Endothelial cell of umbilical vein (primary cell): ENCODE measurements around the gene RAB6B. TPM values are rescaled to one million over a fixed set of nuclear protein-coding genes. Genes with fewer than 3 reads are reported as not detected.

ENCODE experiments used
- BruUV-seq: library from RNA; stranded (reverse); fragments of 400-500 nt; replicated peaks from 2 replicates; lab custom pipeline; 2021; lab: Mats Ljungman, UMichigan
- CTCF ChIA-PET: fragments of 300-600, 350-600 bp; sonication (Branson Sonifier 250); formaldehyde crosslinking; loops from one replicate; lab custom pipeline; 2021; ENCODE audit warnings: antibody characterized with exemption, inconsistent platforms; lab: Charles Lee
- POLR2A ChIA-PET: fragments of 300-600, 350-600 bp; sonication (Branson Sonifier 250); formaldehyde crosslinking; loops from one replicate; lab custom pipeline; 2021; ENCODE audit warnings: antibody characterized with exemption, inconsistent platforms; lab: Charles Lee
- DNase-seq: peaks from one replicate; pipeline ENCODE4 v3.0.0-alpha.2; 2011; ENCODE audit warnings: low read depth, low spot score
- FAIRE-seq: peaks from 2 replicates; lab custom pipeline; 2011; peaks lifted over from hg19 to GRCh38; lab: Jason Lieb, UNC
- H2AFZ ChIP-seq: 2 replicates; pipeline ENCODE4 v1.6.0; 2012; ENCODE audit warnings: low read depth, low read length, control low read depth, inconsistent platforms
- H3K27ac ChIP-seq: 2 replicates; pipeline ENCODE4 v1.5.1; 2011; ENCODE audit warnings: low read depth, mild to moderate bottlenecking, control low read depth, low read length, moderate library complexity; ENCODE audit not compliant: insufficient read depth
- H3K27me3 ChIP-seq, 2 experiments: 2 replicates each; pipeline versions ENCODE4 v1.6.0 to v1.6.1; 2011; ENCODE audit warnings: low read length in 2 of 2, mixed read lengths in 1 of 2; ENCODE audit not compliant: control insufficient read depth in 2 of 2, insufficient read depth in 2 of 2
- H3K36me3 ChIP-seq, 2 experiments: 2 replicates in 1 of 2; 3 replicates in 1 of 2; pipeline ENCODE4 v1.5.1; 2011; ENCODE audit warnings: low read length in 2 of 2, mild to moderate bottlenecking in 1 of 2, moderate library complexity in 1 of 2; ENCODE audit not compliant: control insufficient read depth in 2 of 2, insufficient read depth in 2 of 2; ENCODE audit errors: extremely low read depth in 1 of 2
- H3K4me1 ChIP-seq: 3 replicates; pipeline ENCODE4 v1.5.1; 2011; ENCODE audit warnings: mild to moderate bottlenecking, low read length; ENCODE audit not compliant: control insufficient read depth, insufficient read depth; ENCODE audit errors: extremely low read depth
- H3K4me2 ChIP-seq: 2 replicates; pipeline ENCODE4 v1.6.1; 2011; ENCODE audit warnings: low read length, control low read depth, mixed read lengths; ENCODE audit not compliant: insufficient read depth
- H3K4me3 ChIP-seq, 3 experiments: fragments of 200-600 bp in 1 of 3; sonication (generic), shearing (Covaris generic) in 1 of 3; replicated peaks in 1 of 3; 2 replicates each; pipeline ENCODE4 v1.5.1; 2011 to 2016; ENCODE audit warnings: control low read depth in 3 of 3, low read length in 3 of 3, mild to moderate bottlenecking in 2 of 3, inconsistent platforms in 1 of 3, low read depth in 1 of 3, moderate library complexity in 1 of 3; ENCODE audit not compliant: insufficient read depth in 1 of 3
- H3K79me2 ChIP-seq: 2 replicates; pipeline ENCODE4 v1.6.0; 2012; ENCODE audit warnings: low read length, inconsistent platforms; ENCODE audit not compliant: control insufficient read depth, insufficient read depth
- H3K9ac ChIP-seq: replicated peaks from 2 replicates; pipeline ENCODE3; 2011; ENCODE audit warnings: low read length, control low read depth; ENCODE audit not compliant: insufficient read depth; ENCODE audit errors: extremely low read depth
- H3K9me1 ChIP-seq: replicated peaks from 3 replicates; pipeline ENCODE4 v1.6.0; 2011; ENCODE audit warnings: mild to moderate bottlenecking, low read length; ENCODE audit not compliant: control insufficient read depth, insufficient read depth; ENCODE audit errors: extremely low read depth
- H3K9me3 ChIP-seq: replicated peaks from 2 replicates; pipeline ENCODE4 v1.5.1; 2012; ENCODE audit warnings: low read length, inconsistent platforms; ENCODE audit not compliant: control insufficient read depth, insufficient read depth
- H4K20me1 ChIP-seq: replicated peaks from 2 replicates; pipeline ENCODE3; 2011; ENCODE audit warnings: mild to moderate bottlenecking, low read length; ENCODE audit not compliant: control insufficient read depth, insufficient read depth; ENCODE audit errors: extremely low read depth
- EZH2 ChIP-seq: IDR thresholded peaks from 2 replicates; pipeline ENCODE4 v1.6.1; 2012; ENCODE audit warnings: borderline replicate concordance, low read depth, mild to moderate bottlenecking, moderate library complexity, low read length, inconsistent platforms; ENCODE audit not compliant: severe bottlenecking
- FOS ChIP-seq: IDR thresholded peaks from 2 replicates; pipeline ENCODE4 v1.6.1; 2011; ENCODE audit warnings: mild to moderate bottlenecking, low read length, moderate library complexity, borderline replicate concordance; ENCODE audit not compliant: insufficient read depth
- GATA2 ChIP-seq: IDR thresholded peaks from 2 replicates; pipeline ENCODE4 v1.7.0; 2011; ENCODE audit warnings: low read depth, mild to moderate bottlenecking, moderate library complexity, mixed read lengths, low read length; ENCODE audit not compliant: insufficient read length, insufficient read depth
- JUN ChIP-seq: IDR thresholded peaks from 2 replicates; pipeline ENCODE4 v1.6.1; 2011; ENCODE audit warnings: borderline replicate concordance, low read depth; ENCODE audit not compliant: insufficient read length, insufficient read depth
- MYC ChIP-seq: IDR thresholded peaks from one replicate; pipeline ENCODE4 v1.6.1; 2011; ENCODE audit warnings: mild to moderate bottlenecking, low read depth, low read length
- POLR2A ChIP-seq: IDR thresholded peaks from 2 replicates; pipeline ENCODE4 v1.6.1; 2012; ENCODE audit warnings: low read depth, mild to moderate bottlenecking, control low read depth, low read length
- POLR2AphosphoS5 ChIP-seq: IDR thresholded peaks from 2 replicates; pipeline ENCODE4 v1.6.1; 2012; ENCODE audit warnings: low read depth, mild to moderate bottlenecking, control low read depth, low read length, moderate library complexity; ENCODE audit not compliant: insufficient read depth
- dilution Hi-C: fragments of 300-500 bp; cut with MboI; formaldehyde crosslinking; loops from one replicate; pipeline ENCODE4 v1.15.0; 2019; ENCODE audit warnings: low sequenced_read_pairs; ENCODE audit not compliant: extremely low pct_ligation_motif_present
- intact Hi-C: fragments of 100-400 bp; cut with micrococcal nuclease; formaldehyde crosslinking; loops from one replicate; pipeline ENCODE4 v1.10.0; 2022
- polyA plus RNA-seq, 4 experiments: library from polyadenylated mRNA; depleted of rRNA in 3 of 4; stranded (reverse) in 3 of 4; unstranded in 1 of 4; fragments of >200 nt; gene quantifications; 2 replicates each; pipeline versions ENCODE4 v1.2.1 to v1.2.3, GENCODE V29; 2011 to 2012; ENCODE audit warnings: missing spikeins in 1 of 4
- total RNA-seq: library from RNA; stranded (reverse); gene quantifications from 2 replicates; pipeline ENCODE4 v1.2.3, GENCODE V29; 2021
- TF ChIP-seq, protein P1 (sequence below), 2 donors: IDR thresholded peaks; 1 replicate in 1 of 2; 2 replicates in 1 of 2; pipeline ENCODE4 v1.5.1; 2011; ENCODE audit warnings: low read length in 2 of 2, mild to moderate bottlenecking in 2 of 2, moderate library complexity in 2 of 2, control low read depth in 1 of 2, inconsistent platforms in 1 of 2, low read depth in 1 of 2; ENCODE audit not compliant: insufficient read depth in 1 of 2; ENCODE audit errors: extremely low read depth in 1 of 2
- TF ChIP-seq, protein P2 (sequence below): IDR thresholded peaks from 2 replicates; pipeline ENCODE4 v1.6.1; 2011; ENCODE audit not compliant: insufficient read depth, insufficient read length

RAB6B gene
- total and polyA plus RNA-seq, 2 donors (not counting 3 experiments of a cell fraction or from before 2014, with no cell fraction given) = 1.7 to 6.7 TPM

DNA sequence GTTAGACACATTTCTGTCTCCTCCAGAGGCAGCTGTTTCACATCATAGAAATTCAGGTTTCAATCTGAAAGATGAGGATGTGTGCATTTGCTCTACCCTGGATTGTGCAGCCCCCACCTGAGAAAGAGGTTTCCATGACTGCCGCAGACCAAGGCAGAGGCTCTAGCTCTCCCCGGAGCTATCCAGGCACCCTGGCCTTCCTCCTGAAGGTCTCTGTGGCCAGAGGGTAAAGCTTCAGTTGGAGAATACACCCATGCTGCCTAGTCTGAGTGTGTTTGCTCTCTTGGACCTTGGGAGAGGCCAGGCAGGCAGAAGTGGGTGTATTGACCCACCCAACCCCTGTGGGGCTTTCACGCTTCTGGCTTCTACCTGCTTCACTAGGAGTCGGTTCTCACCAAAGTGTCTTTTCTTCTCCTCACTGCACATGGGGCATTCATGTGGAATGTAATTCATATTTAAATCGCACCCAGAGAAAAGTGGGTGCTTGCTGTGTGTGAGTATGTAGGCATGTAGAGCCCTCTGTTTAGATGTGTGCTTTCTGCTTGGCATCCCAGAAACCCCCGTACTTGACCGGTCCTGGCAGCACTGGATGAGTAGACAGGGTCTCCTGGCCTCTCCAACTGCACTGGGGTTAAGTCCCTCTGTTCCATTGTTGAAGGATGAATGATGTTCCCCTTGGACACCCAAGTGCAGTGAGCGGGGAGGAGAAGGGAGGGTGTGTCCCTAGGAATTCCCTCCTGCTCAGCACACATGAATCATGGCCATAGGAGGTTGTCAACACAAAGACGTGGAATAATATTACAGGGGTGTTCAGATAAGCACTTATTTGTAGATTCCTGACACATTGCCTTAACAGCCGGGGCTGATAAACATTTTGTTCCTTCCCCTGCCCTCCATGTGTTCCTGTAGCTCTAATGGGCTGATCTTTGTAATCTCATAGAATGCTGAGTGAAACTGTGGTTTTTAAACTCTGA lies 20.3 kb upstream of the RAB6B start:
- POLR2A ChIA-PET = no interaction called here

DNA sequence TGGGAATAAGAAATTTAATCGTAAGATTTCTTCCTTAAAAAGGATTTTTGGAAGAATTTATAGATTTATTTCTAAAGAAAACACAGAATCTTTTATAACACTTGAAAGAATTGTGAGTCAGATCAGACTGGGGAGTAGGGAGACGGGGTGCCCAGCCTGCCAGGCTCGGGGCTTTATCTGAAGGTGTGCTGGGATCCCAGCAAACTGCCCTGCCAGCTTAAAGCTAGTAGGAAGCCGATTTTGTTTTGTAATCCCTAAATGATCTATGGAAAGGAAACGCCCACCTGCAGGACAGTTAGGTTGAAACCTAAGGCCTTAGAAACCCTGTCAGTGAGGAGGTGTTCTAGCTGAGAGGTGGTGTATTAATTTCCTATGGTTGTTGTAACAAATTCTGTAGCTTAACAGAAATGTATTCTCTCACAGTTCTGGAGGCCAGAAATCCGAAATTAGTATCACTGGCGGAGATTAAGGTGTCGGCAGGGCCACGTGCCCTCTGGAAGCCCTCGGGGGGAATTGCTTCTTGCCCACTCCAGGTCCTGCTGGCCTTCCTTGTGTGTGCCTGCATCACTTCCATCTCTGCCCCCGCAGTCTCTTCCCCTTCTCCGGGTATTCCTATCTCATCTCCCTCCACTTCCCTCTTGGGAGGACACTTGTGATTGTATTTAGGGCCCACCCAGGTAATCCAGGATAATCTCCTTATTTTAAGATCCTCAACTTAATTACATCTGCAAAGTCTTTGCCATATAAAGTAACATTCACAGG lies 19.3 kb upstream of the RAB6B start:
- TF ChIP-seq GATA2 (no peak), FOS (no peak), POLR2A (no peak), EZH2 (no peak), JUN (no peak), POLR2AphosphoS5 (no peak)
- TF ChIP-seq, protein P1, sequence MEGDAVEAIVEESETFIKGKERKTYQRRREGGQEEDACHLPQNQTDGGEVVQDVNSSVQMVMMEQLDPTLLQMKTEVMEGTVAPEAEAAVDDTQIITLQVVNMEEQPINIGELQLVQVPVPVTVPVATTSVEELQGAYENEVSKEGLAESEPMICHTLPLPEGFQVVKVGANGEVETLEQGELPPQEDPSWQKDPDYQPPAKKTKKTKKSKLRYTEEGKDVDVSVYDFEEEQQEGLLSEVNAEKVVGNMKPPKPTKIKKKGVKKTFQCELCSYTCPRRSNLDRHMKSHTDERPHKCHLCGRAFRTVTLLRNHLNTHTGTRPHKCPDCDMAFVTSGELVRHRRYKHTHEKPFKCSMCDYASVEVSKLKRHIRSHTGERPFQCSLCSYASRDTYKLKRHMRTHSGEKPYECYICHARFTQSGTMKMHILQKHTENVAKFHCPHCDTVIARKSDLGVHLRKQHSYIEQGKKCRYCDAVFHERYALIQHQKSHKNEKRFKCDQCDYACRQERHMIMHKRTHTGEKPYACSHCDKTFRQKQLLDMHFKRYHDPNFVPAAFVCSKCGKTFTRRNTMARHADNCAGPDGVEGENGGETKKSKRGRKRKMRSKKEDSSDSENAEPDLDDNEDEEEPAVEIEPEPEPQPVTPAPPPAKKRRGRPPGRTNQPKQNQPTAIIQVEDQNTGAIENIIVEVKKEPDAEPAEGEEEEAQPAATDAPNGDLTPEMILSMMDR (IDR thresholded peaks at IDR 0.05; ENCODE audit: extremely low read depth in 1 of 2, insufficient read depth in 1 of 2, low read depth in 1 of 2, low read length in 2 of 2) = no peak
- TF ChIP-seq, protein P2, sequence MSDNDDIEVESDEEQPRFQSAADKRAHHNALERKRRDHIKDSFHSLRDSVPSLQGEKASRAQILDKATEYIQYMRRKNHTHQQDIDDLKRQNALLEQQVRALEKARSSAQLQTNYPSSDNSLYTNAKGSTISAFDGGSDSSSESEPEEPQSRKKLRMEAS = no peak
- no peak for DNase-seq
- H3K27me3 ChIP-seq = peaks cover 3 to 8% of the 10 kb centered on the region in 2 experiments
- H4K20me1 ChIP-seq = no peaks in the 10 kb centered on the region
- H3K4me1 ChIP-seq = no peaks in the 10 kb centered on the region
- H3K4me2 ChIP-seq = no peak overlapping the region
- no peak overlapping the region for H2AFZ ChIP-seq
- H3K79me2 ChIP-seq = no peaks in the 10 kb centered on the region
- BruUV-seq = no TSS peak
- FAIRE-seq = no peak
- no peaks in the 10 kb centered on the region for H3K9me1 ChIP-seq
- ChIA-PET POLR2A (no interaction called here), CTCF (interaction anchor here (1.3 kb wide), 1 partner anchor 297 kb away, joined by 3 read pairs; no protein-coding TSS in a partner anchor)
- no peak overlapping the region for H3K4me3 ChIP-seq
- H3K27ac ChIP-seq = no peak overlapping the region
- intact Hi-C loops (no loop called here), dilution Hi-C loops (no loop called here)
- no peak overlapping the region for H3K9ac ChIP-seq
- no peaks in the 10 kb centered on the region for H3K9me3 ChIP-seq
- H3K36me3 ChIP-seq = no peaks in the 10 kb centered on the region

More for the DNA sequence above, 20.3 kb upstream of the RAB6B start:
- Histone ChIP-seq H3K9me3 (no peaks in the 10 kb centered on the region), H3K9me1 (no peaks in the 10 kb centered on the region), H3K36me3 (no peaks in the 10 kb centered on the region), H4K20me1 (no peaks in the 10 kb centered on the region), H3K9ac (no peak overlapping the region), H2AFZ (no peak overlapping the region), H3K27ac (no peak overlapping the region), H3K4me1 (no peaks in the 10 kb centered on the region), H3K4me2 (no peak overlapping the region), H3K79me2 (no peaks in the 10 kb centered on the region), H3K27me3 (peaks cover 2 to 8% of the 10 kb centered on the region in 2 experiments), H3K4me3 (no peak overlapping the region)
- CTCF ChIA-PET = interaction anchor here (1.3 kb wide), 1 partner anchor 296 kb away, joined by 3 read pairs; no protein-coding TSS in a partner anchor
- dilution Hi-C loops = no loop called here
- TF ChIP-seq POLR2AphosphoS5 (no peak), MYC (no peak), GATA2 (no peak)
- intact Hi-C loops = no loop called here
- FAIRE-seq = no peak
- BruUV-seq = no TSS peak
- DNase-seq = no peak
